Measurements from ENCODE around the gene PLSCR4. TPM values are rescaled to one million over a fixed set of nuclear protein-coding genes. Genes with fewer than 3 reads are reported as not detected.

The PLSCR4 gene
- total RNA-seq, 1 donor from 2014 or later, result 10.4 TPM

DNA sequence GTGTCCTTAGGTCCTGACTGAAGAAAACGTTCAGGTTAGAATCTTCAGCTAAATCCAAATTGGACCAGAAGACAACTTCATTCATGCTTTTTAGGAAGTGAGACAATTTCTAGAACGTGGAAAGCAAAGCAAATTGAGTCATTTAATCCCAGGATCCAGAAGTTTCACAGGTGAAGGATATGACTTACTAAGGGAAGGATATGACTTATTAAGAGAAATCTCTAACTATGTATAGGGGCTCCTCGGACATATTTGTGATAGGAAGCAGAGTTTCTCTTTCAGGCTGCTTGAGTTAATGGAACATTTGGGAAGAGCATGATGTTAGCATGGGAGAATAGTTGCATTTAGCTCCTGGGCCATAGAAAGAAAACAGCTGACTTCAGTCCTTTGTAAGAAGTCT lies 73.8 kb downstream of the PLSCR4 start:
- Mint-ChIP-seq H3K4me1 (peaks cover 9% of the 10 kb centered on the region), H3K36me3 (no peaks in the 10 kb centered on the region), H3K4me3 (no peak overlapping the region), H3K27ac (no peak overlapping the region), H3K9me3 (peaks cover 4% of the 10 kb centered on the region), H3K27me3 (ENCODE audit: low read depth) (no peaks in the 10 kb centered on the region)
- TF ChIP-seq, protein P1, sequence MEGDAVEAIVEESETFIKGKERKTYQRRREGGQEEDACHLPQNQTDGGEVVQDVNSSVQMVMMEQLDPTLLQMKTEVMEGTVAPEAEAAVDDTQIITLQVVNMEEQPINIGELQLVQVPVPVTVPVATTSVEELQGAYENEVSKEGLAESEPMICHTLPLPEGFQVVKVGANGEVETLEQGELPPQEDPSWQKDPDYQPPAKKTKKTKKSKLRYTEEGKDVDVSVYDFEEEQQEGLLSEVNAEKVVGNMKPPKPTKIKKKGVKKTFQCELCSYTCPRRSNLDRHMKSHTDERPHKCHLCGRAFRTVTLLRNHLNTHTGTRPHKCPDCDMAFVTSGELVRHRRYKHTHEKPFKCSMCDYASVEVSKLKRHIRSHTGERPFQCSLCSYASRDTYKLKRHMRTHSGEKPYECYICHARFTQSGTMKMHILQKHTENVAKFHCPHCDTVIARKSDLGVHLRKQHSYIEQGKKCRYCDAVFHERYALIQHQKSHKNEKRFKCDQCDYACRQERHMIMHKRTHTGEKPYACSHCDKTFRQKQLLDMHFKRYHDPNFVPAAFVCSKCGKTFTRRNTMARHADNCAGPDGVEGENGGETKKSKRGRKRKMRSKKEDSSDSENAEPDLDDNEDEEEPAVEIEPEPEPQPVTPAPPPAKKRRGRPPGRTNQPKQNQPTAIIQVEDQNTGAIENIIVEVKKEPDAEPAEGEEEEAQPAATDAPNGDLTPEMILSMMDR (IDR thresholded peaks at IDR 0.05; ENCODE audit: unreplicated experiment), result no peak
- no peak for DNase-seq (ENCODE audit: low spot score in 2 of 2, unreplicated experiment in 2 of 2)

DNA sequence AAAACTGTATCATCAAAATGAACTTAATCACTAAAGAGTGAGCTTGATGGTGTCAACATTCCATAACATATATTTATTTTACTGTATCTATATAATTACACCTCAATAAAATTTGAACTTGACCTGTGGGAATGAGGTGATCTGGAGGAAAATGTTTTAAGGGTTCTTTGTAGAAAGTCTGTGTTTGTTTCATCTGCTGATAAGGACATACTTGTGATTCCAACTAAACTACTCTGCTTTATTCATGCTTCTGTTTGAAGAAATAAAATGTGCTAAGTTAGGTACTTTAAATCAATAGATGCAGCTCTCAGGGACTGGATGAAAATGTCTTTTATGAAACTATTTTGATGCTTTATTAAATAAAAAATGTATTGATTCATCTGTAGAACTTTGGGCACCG lies 78.3 kb downstream of the PLSCR4 start:
- peaks cover 18% of the 10 kb centered on the region for H3K9me3 Mint-ChIP-seq
- DNase-seq (ENCODE audit: low spot score in 2 of 2, unreplicated experiment in 2 of 2), result no peak
- TF ChIP-seq, protein P1 (IDR thresholded peaks at IDR 0.05; ENCODE audit: unreplicated experiment), result no peak
- H3K27me3 Mint-ChIP-seq (ENCODE audit: low read depth), result no peaks in the 10 kb centered on the region
- peak overlapping the region; percentile 44 for H3K27ac Mint-ChIP-seq
- peaks cover 3% of the 10 kb centered on the region for H3K36me3 Mint-ChIP-seq
- peaks cover 12% of the 10 kb centered on the region for H3K4me1 Mint-ChIP-seq
- H3K4me3 Mint-ChIP-seq, result no peak overlapping the region

DNA sequence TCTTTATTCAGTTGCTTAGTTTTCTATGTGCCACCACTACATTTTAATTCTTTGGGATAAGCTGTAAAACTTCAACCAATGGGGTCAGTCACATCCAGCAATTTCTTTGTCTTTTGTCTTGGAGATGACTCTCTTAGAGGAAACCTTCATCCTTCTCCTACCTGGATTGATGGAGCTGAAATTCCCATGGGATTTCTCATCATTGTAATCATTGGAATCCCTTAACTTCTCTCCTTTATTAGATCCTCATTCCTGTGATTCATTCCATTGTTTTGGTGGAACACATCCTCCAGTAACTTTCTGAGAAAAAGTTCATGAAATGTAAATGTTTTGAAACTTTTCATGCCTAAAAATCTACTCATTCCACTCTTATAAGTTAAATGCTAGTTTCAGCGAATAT lies 80.3 kb downstream of the PLSCR4 start:
- no peak overlapping the region for H3K27ac Mint-ChIP-seq
- H3K9me3 Mint-ChIP-seq, result peaks cover 18% of the 10 kb centered on the region
- no peak overlapping the region for H3K4me3 Mint-ChIP-seq
- TF ChIP-seq, protein P1 (IDR thresholded peaks at IDR 0.05; ENCODE audit: unreplicated experiment), result no peak
- H3K4me1 Mint-ChIP-seq, result peaks cover 32% of the 10 kb centered on the region
- DNase-seq (ENCODE audit: low spot score in 2 of 2, unreplicated experiment in 2 of 2), result no peak
- H3K36me3 Mint-ChIP-seq, result peaks cover 3% of the 10 kb centered on the region
- H3K27me3 Mint-ChIP-seq (ENCODE audit: low read depth), result no peaks in the 10 kb centered on the region

DNA sequence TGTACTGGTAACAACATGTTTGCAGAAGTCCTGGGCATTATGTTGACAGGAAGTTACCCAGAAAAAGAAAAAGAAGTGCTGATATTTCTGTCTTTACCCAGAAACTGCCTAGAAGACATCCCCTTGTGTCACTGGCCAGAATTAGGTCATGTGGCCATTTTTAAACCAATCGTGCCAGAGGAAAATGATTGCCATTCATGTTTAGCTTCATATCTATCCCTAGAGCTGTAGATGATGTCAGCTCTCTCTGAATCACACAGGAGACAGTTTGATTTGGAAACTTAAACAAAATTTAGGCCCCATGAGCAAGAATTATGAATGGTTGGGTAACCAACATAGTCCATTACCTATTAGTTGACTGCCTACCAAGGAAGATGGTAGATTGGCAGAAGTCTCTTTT lies 81.0 kb downstream of the PLSCR4 start:
- H3K4me3 Mint-ChIP-seq, result no peak overlapping the region
- no peaks in the 10 kb centered on the region for H3K27me3 Mint-ChIP-seq (ENCODE audit: low read depth)
- no peak for DNase-seq (ENCODE audit: low spot score in 2 of 2, unreplicated experiment in 2 of 2)
- no peak overlapping the region for H3K27ac Mint-ChIP-seq
- peaks cover 3% of the 10 kb centered on the region for H3K36me3 Mint-ChIP-seq
- TF ChIP-seq, protein P1 (IDR thresholded peaks at IDR 0.05; ENCODE audit: unreplicated experiment), result no peak
- H3K9me3 Mint-ChIP-seq, result peaks cover 18% of the 10 kb centered on the region
- peaks cover 39% of the 10 kb centered on the region for H3K4me1 Mint-ChIP-seq

DNA sequence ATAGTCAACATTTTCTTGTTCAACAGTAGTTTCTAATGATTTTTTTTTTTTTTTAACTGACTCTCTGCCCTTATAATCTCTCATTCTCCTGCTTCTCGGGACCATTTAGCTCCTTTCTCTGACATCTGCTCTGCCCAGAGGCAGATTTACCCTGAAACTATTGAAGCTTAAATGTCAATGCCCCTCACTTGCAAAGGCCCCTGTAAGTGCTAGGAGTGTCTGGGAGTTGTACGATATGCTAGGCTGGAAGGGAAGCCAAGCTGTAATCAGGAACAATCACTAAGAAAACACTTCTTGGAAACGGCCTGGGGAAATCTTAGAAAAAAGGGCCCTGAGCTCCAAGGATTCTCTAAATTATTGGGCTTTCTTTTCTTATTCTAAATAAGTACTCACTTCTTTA lies 84.1 kb downstream of the PLSCR4 start:
- Mint-ChIP-seq H3K27me3 (ENCODE audit: low read depth) (no peaks in the 10 kb centered on the region), H3K36me3 (peaks cover 3% of the 10 kb centered on the region), H3K4me3 (peak overlapping the region; percentile 33), H3K9me3 (peaks cover 18% of the 10 kb centered on the region), H3K4me1 (peaks cover 47% of the 10 kb centered on the region), H3K27ac (peak overlapping the region; percentile 93)
- no peak for DNase-seq (ENCODE audit: low spot score in 2 of 2, unreplicated experiment in 2 of 2)
- TF ChIP-seq, protein P1 (IDR thresholded peaks at IDR 0.05; ENCODE audit: unreplicated experiment), result no peak

DNA sequence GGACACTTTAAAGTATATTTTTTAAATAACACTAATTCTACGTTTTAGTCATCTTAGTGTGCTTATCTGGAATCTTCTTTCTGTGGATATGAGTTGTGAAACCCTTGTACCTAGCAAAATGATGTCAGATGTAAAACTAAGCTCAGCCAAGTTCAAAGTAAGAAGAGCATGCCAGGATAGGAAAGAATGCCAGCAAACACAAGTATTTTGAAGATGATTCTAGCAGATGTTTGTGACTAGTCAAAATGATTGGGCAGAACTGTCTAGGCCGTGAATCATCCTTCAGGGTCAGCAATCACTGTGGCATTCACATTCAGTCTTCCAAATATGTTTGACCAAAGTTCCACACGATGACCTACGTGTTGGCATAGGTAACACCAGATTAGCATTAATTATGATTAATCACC lies 84.5 kb downstream of the PLSCR4 start:
- DNase-seq (ENCODE audit: low spot score in 2 of 2, unreplicated experiment in 2 of 2), result no peak
- TF ChIP-seq, protein P1 (IDR thresholded peaks at IDR 0.05; ENCODE audit: unreplicated experiment), result no peak
- Mint-ChIP-seq H3K27me3 (ENCODE audit: low read depth) (no peaks in the 10 kb centered on the region), H3K4me1 (peaks cover 51% of the 10 kb centered on the region), H3K4me3 (no peak overlapping the region), H3K36me3 (peaks cover 3% of the 10 kb centered on the region), H3K9me3 (peaks cover 17% of the 10 kb centered on the region), H3K27ac (peak overlapping the region; percentile 93)
